ENCODE results near the gene PHGDH.

Gene PHGDH

GRCh38 chr1:119711804-119712341 lies at the start of gene PHGDH:
PHGDH (plus strand) TSS chr1:119711934; CDS start chr1:119712023, 89 bp downstream.
- intact Hi-C loops (cut with DNase I): no loop called here

GRCh38 chr1:119662034-119662437 lies 49.7 kb upstream of the PHGDH start:
- no peak for DNase-seq
- intact Hi-C loops (cut with DNase I): loop anchor here (5.0 kb wide), 1 partner anchor 115 kb away; no protein-coding TSS in a partner anchor

More at GRCh38 chr1:119711804-119712341, at the start of gene PHGDH:
- DNase-seq: peak; percentile 48 to 94 (median 54)

GRCh38 chr1:119664067-119664466 lies 47.7 kb upstream of the PHGDH start:
- DNase-seq: no peak
- intact Hi-C loops (cut with DNase I): loop anchor here (5.0 kb wide), 1 partner anchor 117 kb away; no protein-coding TSS in a partner anchor

GRCh38 chr1:119667173-119667572 lies 44.6 kb upstream of the PHGDH start:
- DNase-seq: no peak
- intact Hi-C loops (cut with DNase I): no loop called here

- DNase-seq: no peak
- intact Hi-C loops (cut with DNase I): loop anchor here (2.0 kb wide), 1 partner anchor 50 kb away; no protein-coding TSS in a partner anchor
Observed at GRCh38 chr1:119670898-119671297, 40.8 kb upstream of the PHGDH start.

- intact Hi-C loops (cut with DNase I): no loop called here
- no peak for DNase-seq
Observed at GRCh38 chr1:119673171-119673940, 38.4 kb upstream of the PHGDH start.

GRCh38 chr1:119674111-119674526 lies 37.6 kb upstream of the PHGDH start:
- DNase-seq: no peak
- intact Hi-C loops (cut with DNase I): no loop called here

GRCh38 chr1:119674835-119675289 lies 36.9 kb upstream of the PHGDH start:
- DNase-seq: peak in 6 of 10 donors; percentile 18 to 87 (median 30)
- intact Hi-C loops (cut with DNase I): loop anchor here (1.0 kb wide), 3 partner anchors 27 to 126 kb away; partner anchors contain the start of gene ZNF697

- peak in 9 of 10 donors; percentile 49 to 86 (median 76) for DNase-seq
- intact Hi-C loops (cut with DNase I): loop anchor here (1.0 kb wide), 3 partner anchors 27 to 126 kb away; partner anchors contain the start of gene ZNF697
Observed at GRCh38 chr1:119675349-119676345, 36.1 kb upstream of the PHGDH start.

GRCh38 chr1:119676571-119677206 lies 35.0 kb upstream of the PHGDH start:
- intact Hi-C loops (cut with DNase I): no loop called here
- DNase-seq: no peak

- no peak for DNase-seq
Observed at GRCh38 chr1:119679223-119679622, 32.5 kb upstream of the PHGDH start.

GRCh38 chr1:119680193-119680592 lies 31.5 kb upstream of the PHGDH start:
- DNase-seq: no peak
- intact Hi-C loops (cut with DNase I): no loop called here

More at GRCh38 chr1:119679223-119679622, 32.5 kb upstream of the PHGDH start:
- intact Hi-C loops (cut with DNase I): no loop called here

- intact Hi-C loops (cut with DNase I): no loop called here
- DNase-seq: no peak
Observed at GRCh38 chr1:119680723-119681122, 31.0 kb upstream of the PHGDH start.

GRCh38 chr1:119681560-119681959 lies 30.2 kb upstream of the PHGDH start:
- intact Hi-C loops (cut with DNase I): no loop called here
- DNase-seq: no peak

- DNase-seq: no peak
- intact Hi-C loops (cut with DNase I): no loop called here
Observed at GRCh38 chr1:119682141-119682540, 29.6 kb upstream of the PHGDH start.

GRCh38 chr1:119683893-119684292 lies 27.8 kb upstream of the PHGDH start:
- intact Hi-C loops (cut with DNase I): no loop called here
- no peak for DNase-seq

- intact Hi-C loops (cut with DNase I): no loop called here
- DNase-seq: no peak
Observed at GRCh38 chr1:119686661-119687060, 25.1 kb upstream of the PHGDH start.

- no peak for DNase-seq
- intact Hi-C loops (cut with DNase I): no loop called here
Observed at GRCh38 chr1:119687434-119688079, 24.2 kb upstream of the PHGDH start.

- no peak for DNase-seq
- intact Hi-C loops (cut with DNase I): no loop called here
Observed at GRCh38 chr1:119688810-119689209, 22.9 kb upstream of the PHGDH start.

Data from posterior cingulate gyrus (tissue), 11 donors.